GM23338 (cell line): ENCODE data around the gene HLA-DQB2. TPM values are rescaled to one million over a fixed set of nuclear protein-coding genes. Genes with fewer than 3 reads are reported as not detected.
A peak's percentile ranks its signal among the peaks of the same experiment; 100 is the strongest.

Experiments used
- CREB1 ChIP-seq: fragments of 250-450 bp; sonication (Bioruptor Pico); IDR thresholded peaks from 2 replicates; pipeline ENCODE4 v1.5.0; 2020; ENCODE audit warnings: low read depth, mild to moderate bottlenecking, moderate library complexity
- ETS1 ChIP-seq: IDR thresholded peaks from 2 replicates; pipeline ENCODE4 v1.6.1; 2016; ENCODE audit warnings: antibody characterized with exemption
- NANOG ChIP-seq: IDR thresholded peaks from 2 replicates; pipeline ENCODE4 v1.6.1; 2016; ENCODE audit warnings: antibody characterized with exemption, borderline replicate concordance
- POLR2AphosphoS5 ChIP-seq: IDR thresholded peaks from 2 replicates; pipeline ENCODE4 v1.6.1; 2016; ENCODE audit warnings: antibody characterized with exemption, low read depth
- REST ChIP-seq: IDR thresholded peaks from one replicate; pipeline ENCODE4 v1.6.1; 2018; ENCODE audit warnings: antibody characterized with exemption; ENCODE audit not compliant: unreplicated experiment
- STAT1 ChIP-seq: IDR thresholded peaks from one replicate; pipeline ENCODE4 v1.6.1; 2016; ENCODE audit warnings: antibody characterized with exemption; ENCODE audit not compliant: unreplicated experiment
- ZNF331 ChIP-seq: fragments of 250-450 bp; sonication (Bioruptor Pico); IDR thresholded peaks from 2 replicates; pipeline ENCODE4 v1.5.0; 2020; ENCODE audit warnings: low read depth, mild to moderate bottlenecking, moderate library complexity
- polyA plus RNA-seq: library from polyadenylated mRNA; unstranded; fragments of >200 nt; fragmentation: Nextera tagmentation; extraction: Ambion mirVana; gene quantifications from 2 replicates; pipeline ENCODE4 v1.2.1, GENCODE V29; 2016
- total RNA-seq: library from RNA; depleted of rRNA; stranded (reverse); fragments of >200 nt; shearing (Covaris generic); gene quantifications from 2 replicates; pipeline ENCODE4 v1.2.3, GENCODE V29; 2014
- TF ChIP-seq, protein P1 (sequence below): fragments of 250-450 bp; sonication (Bioruptor Pico); IDR thresholded peaks from 2 replicates; pipeline ENCODE4 v1.5.0; 2020; ENCODE audit warnings: mild to moderate bottlenecking, moderate library complexity

Gene HLA-DQB2
- total and polyA plus RNA-seq, 2 experiments from 2014 or later, result not detected

GRCh38 chr6:32796848-32797776 is 33.8 kb upstream of the HLA-DQB2 start (continued):
- TF ChIP-seq, protein P1, sequence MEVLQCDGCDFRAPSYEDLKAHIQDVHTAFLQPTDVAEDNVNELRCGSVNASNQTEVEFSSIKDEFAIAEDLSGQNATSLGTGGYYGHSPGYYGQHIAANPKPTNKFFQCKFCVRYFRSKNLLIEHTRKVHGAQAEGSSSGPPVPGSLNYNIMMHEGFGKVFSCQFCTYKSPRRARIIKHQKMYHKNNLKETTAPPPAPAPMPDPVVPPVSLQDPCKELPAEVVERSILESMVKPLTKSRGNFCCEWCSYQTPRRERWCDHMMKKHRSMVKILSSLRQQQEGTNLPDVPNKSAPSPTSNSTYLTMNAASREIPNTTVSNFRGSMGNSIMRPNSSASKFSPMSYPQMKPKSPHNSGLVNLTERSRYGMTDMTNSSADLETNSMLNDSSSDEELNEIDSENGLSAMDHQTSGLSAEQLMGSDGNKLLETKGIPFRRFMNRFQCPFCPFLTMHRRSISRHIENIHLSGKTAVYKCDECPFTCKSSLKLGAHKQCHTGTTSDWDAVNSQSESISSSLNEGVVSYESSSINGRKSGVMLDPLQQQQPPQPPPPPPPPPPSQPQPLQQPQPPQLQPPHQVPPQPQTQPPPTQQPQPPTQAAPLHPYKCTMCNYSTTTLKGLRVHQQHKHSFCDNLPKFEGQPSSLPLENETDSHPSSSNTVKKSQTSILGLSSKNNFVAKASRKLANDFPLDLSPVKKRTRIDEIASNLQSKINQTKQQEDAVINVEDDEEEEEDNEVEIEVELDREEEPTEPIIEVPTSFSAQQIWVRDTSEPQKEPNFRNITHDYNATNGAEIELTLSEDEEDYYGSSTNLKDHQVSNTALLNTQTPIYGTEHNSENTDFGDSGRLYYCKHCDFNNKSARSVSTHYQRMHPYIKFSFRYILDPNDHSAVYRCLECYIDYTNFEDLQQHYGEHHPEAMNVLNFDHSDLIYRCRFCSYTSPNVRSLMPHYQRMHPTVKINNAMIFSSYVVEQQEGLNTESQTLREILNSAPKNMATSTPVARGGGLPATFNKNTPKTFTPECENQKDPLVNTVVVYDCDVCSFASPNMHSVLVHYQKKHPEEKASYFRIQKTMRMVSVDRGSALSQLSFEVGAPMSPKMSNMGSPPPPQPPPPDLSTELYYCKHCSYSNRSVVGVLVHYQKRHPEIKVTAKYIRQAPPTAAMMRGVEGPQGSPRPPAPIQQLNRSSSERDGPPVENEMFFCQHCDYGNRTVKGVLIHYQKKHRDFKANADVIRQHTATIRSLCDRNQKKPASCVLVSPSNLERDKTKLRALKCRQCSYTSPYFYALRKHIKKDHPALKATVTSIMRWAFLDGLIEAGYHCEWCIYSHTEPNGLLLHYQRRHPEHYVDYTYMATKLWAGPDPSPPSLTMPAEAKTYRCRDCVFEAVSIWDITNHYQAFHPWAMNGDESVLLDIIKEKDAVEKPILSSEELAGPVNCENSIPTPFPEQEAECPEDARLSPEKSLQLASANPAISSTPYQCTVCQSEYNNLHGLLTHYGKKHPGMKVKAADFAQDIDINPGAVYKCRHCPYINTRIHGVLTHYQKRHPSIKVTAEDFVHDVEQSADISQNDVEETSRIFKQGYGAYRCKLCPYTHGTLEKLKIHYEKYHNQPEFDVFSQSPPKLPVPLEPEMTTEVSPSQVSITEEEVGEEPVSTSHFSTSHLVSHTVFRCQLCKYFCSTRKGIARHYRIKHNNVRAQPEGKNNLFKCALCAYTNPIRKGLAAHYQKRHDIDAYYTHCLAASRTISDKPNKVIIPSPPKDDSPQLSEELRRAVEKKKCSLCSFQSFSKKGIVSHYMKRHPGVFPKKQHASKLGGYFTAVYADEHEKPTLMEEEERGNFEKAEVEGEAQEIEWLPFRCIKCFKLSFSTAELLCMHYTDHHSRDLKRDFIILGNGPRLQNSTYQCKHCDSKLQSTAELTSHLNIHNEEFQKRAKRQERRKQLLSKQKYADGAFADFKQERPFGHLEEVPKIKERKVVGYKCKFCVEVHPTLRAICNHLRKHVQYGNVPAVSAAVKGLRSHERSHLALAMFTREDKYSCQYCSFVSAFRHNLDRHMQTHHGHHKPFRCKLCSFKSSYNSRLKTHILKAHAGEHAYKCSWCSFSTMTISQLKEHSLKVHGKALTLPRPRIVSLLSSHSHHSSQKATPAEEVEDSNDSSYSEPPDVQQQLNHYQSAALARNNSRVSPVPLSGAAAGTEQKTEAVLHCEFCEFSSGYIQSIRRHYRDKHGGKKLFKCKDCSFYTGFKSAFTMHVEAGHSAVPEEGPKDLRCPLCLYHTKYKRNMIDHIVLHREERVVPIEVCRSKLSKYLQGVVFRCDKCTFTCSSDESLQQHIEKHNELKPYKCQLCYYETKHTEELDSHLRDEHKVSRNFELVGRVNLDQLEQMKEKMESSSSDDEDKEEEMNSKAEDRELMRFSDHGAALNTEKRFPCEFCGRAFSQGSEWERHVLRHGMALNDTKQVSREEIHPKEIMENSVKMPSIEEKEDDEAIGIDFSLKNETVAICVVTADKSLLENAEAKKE, result no peak
- TF ChIP-seq ZNF331 (CRISPR knock-in tag), result no peak
- no peak for TF ChIP-seq POLR2AphosphoS5
- 0 out of 2 replicates have a peak, but pooled peaks have one; percentile 11 for TF ChIP-seq CREB1 (CRISPR knock-in tag)
- no peak for TF ChIP-seq ETS1
- TF ChIP-seq NANOG, result no peak
- TF ChIP-seq STAT1, result no peak
- TF ChIP-seq REST, result no peak
